ENCODE data around the gene UBTD2. TPM values are rescaled to one million over a fixed set of nuclear protein-coding genes. Genes with fewer than 3 reads are reported as not detected.

UBTD2 gene
- total RNA-seq, 1 experiment from 2014 or later: 42.6 TPM

DNA sequence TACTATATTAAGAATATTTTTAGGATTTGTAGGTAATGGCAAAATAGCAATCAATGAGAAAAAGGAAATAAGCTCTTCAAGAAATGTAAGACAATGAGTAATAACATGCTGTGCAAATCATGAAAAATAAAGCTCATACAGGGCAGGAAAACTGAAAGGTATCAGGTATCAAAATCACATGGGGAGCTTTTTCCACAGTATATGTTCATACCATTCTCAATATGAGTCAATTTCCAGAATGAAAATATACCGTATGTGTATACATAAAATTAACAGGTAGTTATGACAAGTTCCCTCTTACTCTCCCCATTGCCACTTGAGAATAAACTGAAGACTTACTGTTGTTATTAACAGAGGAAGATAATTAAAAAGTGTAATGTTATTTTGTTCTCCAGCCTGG is 53.7 kb downstream of the UBTD2 start:
- Histone ChIP-seq H3T11ph (ENCODE audit: low read length) (no peak overlapping the region), H2BK12ac (ENCODE audit: insufficient read length, low read depth, low read length) (no peak overlapping the region), H4K91ac (ENCODE audit: insufficient read length, low read depth, low read length) (no peak overlapping the region), H2AFZ (ENCODE audit: low read length) (no peak overlapping the region), H3K18ac (ENCODE audit: insufficient read length, low read depth, low read length) (no peak overlapping the region), H3K9ac (ENCODE audit: extremely low read depth, insufficient read length, low read length) (no peak overlapping the region), H2BK5ac (ENCODE audit: insufficient read length, low read length) (no peak overlapping the region), H3K23ac (ENCODE audit: insufficient read length, low read depth, low read length) (no peak overlapping the region), H3K4ac (ENCODE audit: low read depth, low read length) (no peak overlapping the region), H4K5ac (ENCODE audit: insufficient read length, low read depth, low read length) (no peak overlapping the region), H3K27me3 (ENCODE audit: insufficient read depth, low read length) (no peaks in the 10 kb centered on the region), H3K9me3 (ENCODE audit: control insufficient read depth, low read depth, low read length) (no peaks in the 10 kb centered on the region), H2BK20ac (ENCODE audit: low read depth, low read length, poor library complexity, severe bottlenecking) (no peak overlapping the region), H3K4me2 (ENCODE audit: insufficient read depth, insufficient read length, low read length) (no peak overlapping the region), H3K4me1 (ENCODE audit: insufficient read depth, low read length) (no peaks in the 10 kb centered on the region), H2AK5ac (ENCODE audit: insufficient read length, low read length) (no peak overlapping the region), H3K14ac (ENCODE audit: insufficient read depth, low read length) (no peak overlapping the region), H4K8ac (replicated peaks; ENCODE audit: insufficient read length, low read depth, low read length) (no peak overlapping the region), H3K56ac (ENCODE audit: insufficient read length, low read depth, low read length) (no peak overlapping the region), H4K20me1 (ENCODE audit: control insufficient read depth, insufficient read depth, insufficient read length) (no peaks in the 10 kb centered on the region), H3K23me2 (ENCODE audit: insufficient read length, low read depth, low read length, poor library complexity, severe bottlenecking) (no peaks in the 10 kb centered on the region), H2BK120ac (ENCODE audit: low read depth, low read length, poor library complexity, severe bottlenecking) (no peak overlapping the region), H2BK15ac (ENCODE audit: low read depth, low read length) (no peak overlapping the region), H3K79me1 (ENCODE audit: insufficient read depth, low read depth, low read length, poor library complexity, severe bottlenecking) (no peaks in the 10 kb centered on the region), H3K27ac (ENCODE audit: insufficient read length, low read depth, low read length) (no peak overlapping the region), H3K79me2 (ENCODE audit: insufficient read depth, low read length) (no peaks in the 10 kb centered on the region)
- Mint-ChIP-seq H3K4me3 (no peak overlapping the region), H3K9me3 (no peaks in the 10 kb centered on the region), H3K27ac (0 out of 7 replicates have a peak overlapping the region, but pooled peaks of 1 of the 3 experiments have one; percentile 21), H3K36me3 (ENCODE audit: insufficient read depth in 1 of 3, low read depth in 3 of 3) (peaks cover 18 to 74% (median 69%) of the 10 kb centered on the region in 3 experiments; a peak in 6 of 7 replicates), H3K27me3 (ENCODE audit: low read depth) (no peaks in the 10 kb centered on the region), H3K4me1 (peaks cover 7 to 13% of the 10 kb centered on the region in 2 experiments)
- no peak for DNase-seq
- no CpG with 5 or more reads among the region's 1 CpG for WGBS (ENCODE audit: extremely low coverage, insufficient read length, low lambda C conversion rate)
- TF ChIP-seq, protein P1, sequence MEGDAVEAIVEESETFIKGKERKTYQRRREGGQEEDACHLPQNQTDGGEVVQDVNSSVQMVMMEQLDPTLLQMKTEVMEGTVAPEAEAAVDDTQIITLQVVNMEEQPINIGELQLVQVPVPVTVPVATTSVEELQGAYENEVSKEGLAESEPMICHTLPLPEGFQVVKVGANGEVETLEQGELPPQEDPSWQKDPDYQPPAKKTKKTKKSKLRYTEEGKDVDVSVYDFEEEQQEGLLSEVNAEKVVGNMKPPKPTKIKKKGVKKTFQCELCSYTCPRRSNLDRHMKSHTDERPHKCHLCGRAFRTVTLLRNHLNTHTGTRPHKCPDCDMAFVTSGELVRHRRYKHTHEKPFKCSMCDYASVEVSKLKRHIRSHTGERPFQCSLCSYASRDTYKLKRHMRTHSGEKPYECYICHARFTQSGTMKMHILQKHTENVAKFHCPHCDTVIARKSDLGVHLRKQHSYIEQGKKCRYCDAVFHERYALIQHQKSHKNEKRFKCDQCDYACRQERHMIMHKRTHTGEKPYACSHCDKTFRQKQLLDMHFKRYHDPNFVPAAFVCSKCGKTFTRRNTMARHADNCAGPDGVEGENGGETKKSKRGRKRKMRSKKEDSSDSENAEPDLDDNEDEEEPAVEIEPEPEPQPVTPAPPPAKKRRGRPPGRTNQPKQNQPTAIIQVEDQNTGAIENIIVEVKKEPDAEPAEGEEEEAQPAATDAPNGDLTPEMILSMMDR (conservative IDR thresholded peaks at IDR 0.05): no peak
